Measurements from ENCODE around the gene CAPN6.
A peak's percentile ranks its signal among the peaks of the same experiment; 100 is the strongest.

The CAPN6 gene

DNA sequence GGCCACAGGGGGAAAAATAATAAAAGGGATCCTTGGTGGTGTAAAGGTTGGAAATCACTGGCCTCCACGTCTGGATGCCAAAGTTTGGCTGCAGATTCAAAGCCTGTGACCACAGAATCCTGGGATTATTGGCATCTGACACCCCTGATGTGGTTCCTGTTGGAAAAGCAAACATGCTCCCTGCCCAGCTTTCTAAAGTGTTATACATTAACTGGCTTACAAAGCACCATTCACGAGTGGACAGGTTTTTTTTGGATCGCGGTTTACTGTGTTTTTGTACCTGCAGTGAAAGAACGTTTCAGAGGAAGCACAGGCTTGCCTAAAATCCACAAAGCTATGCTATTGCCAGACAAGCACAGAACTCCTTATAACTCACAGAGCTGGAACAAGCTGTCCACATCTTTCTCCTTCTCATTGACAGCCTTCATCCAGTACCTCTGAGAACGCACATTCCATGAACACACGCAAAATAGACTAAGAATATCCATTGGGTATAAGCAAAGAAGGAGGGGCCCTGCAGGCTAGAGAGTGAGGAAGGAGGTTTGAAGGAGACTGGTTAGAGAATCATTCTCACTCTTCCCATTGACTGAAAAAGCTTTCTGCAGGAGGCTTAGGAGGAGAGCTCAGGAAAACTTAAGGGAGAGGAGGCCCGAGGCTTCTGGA, 14.5 kb upstream of the CAPN6 start:
- no peak for TF ChIP-seq CTCF (IDR thresholded peaks at IDR 0.05; ENCODE audit: insufficient read depth, low read depth, low read length, missing control alignments)
- no peak for DNase-seq (ENCODE audit: low read depth)
- H3K4me3 ChIP-seq (ENCODE audit: low read length): no peak overlapping the region

DNA sequence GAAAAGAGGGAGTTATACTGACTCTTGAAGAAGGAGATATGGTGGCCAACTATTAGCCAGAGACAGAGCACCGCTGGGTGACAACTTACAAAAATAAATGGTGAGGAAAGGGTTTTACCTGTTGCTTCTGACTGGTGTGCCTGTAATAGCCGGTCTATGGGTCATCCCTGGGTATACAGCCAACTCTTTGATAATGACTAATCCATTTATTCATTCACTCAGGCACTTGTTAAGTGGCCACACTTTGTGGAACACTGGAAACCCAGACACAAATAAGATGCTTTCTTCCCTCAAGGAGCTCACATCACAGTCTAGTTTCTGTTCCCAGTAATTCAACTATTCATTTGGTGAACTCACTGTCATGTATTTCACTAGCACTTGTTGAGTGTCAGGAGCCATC, 13.2 kb upstream of the CAPN6 start:
- no peak for TF ChIP-seq CTCF (IDR thresholded peaks at IDR 0.05; ENCODE audit: insufficient read depth, low read depth, low read length, missing control alignments)
- DNase-seq (ENCODE audit: low read depth): peak; percentile 2
- H3K4me3 ChIP-seq (ENCODE audit: low read length): no peak overlapping the region

GRCh38 chrX:111282991-111283390, 12.7 kb upstream of the CAPN6 start:
- no peak for DNase-seq (ENCODE audit: low read depth)
- TF ChIP-seq CTCF (IDR thresholded peaks at IDR 0.05; ENCODE audit: insufficient read depth, low read depth, low read length, missing control alignments): no peak
- no peak overlapping the region for H3K4me3 ChIP-seq (ENCODE audit: low read length)

DNA sequence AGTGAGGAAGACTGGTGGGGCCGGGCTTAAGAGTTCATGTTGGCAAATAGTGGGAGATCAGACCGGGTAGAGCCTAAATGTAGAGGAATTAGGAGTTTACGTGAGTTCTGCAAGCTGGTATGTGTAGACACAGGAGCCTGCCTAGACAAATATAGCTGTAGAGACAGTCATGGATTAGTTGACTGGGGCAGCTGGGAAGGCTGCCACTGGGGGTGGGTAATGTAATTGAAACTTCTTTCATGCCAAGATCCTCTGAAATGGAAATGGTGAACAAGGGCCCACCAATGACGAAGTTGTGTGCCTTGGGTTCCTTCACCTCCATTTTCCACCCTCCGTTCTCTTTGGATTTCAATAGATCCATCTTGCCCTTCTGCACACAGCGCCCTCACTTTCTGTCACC, 11.9 kb upstream of the CAPN6 start:
- DNase-seq (ENCODE audit: low read depth): no peak
- H3K4me3 ChIP-seq (ENCODE audit: low read length): no peak overlapping the region
- TF ChIP-seq CTCF (IDR thresholded peaks at IDR 0.05; ENCODE audit: insufficient read depth, low read depth, low read length, missing control alignments): no peak

GRCh38 chrX:111268506-111268905, 1.8 kb downstream of the CAPN6 start:
- TF ChIP-seq CTCF (IDR thresholded peaks at IDR 0.05; ENCODE audit: insufficient read depth, low read depth, low read length, missing control alignments): no peak
- DNase-seq (ENCODE audit: low read depth): no peak
- H3K4me3 ChIP-seq (ENCODE audit: low read length): no peak overlapping the region

DNA sequence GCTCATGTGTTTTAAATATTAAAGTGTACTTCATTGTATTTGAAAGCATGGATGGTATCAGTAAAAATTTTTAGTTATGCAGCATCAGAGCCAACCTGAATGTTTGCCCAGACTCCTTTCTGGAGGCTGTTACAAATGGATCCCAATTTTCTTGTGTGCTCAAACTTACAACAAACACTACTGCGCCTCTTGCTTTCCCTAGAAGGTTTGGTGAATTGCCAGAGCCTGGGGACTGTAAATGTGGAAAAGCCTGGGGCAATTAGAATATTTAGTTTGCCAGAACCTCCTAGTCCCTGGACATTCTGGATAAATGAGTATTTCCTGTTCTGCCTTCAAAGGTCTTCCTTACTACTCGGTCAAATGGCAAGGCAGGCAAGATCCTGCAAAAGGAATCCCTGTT, 4.8 kb downstream of the CAPN6 start:
- no peak for DNase-seq (ENCODE audit: low read depth)
- no peak overlapping the region for H3K4me3 ChIP-seq (ENCODE audit: low read length)
- TF ChIP-seq CTCF (IDR thresholded peaks at IDR 0.05; ENCODE audit: insufficient read depth, low read depth, low read length, missing control alignments): no peak

DNA sequence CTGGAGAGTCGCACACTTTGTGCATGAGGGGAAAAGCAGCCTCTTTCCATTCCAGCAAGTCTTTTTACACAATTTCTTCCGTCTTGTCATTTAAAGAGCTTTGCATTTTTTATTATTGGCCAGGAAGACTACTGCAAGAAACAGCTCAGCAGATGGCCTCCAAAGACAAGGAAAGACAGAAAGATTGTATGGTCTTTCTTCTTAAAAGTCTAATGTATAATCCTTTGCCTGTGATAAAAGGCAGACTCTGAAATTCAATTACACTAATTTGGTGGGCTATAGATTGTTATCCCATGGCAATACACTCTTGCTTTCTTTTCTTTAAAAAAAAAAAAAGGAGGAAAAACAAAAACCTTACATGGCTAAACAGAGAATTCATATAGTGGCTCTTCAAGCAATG, 5.9 kb downstream of the CAPN6 start:
- TF ChIP-seq CTCF (IDR thresholded peaks at IDR 0.05; ENCODE audit: insufficient read depth, low read depth, low read length, missing control alignments): no peak
- no peak for DNase-seq (ENCODE audit: low read depth)
- no peak overlapping the region for H3K4me3 ChIP-seq (ENCODE audit: low read length)

All from epithelial cell of esophagus (primary cell).